Neural cell (in vitro differentiated cells): ENCODE results near the gene IKBKG. TPM values are rescaled to one million over a fixed set of nuclear protein-coding genes. Genes with fewer than 3 reads are reported as not detected.

Experiments
- H2AFZ ChIP-seq: fragments of 200-600, 300-800 bp; sonication (generic), shearing (Covaris generic); 2 replicates; pipeline ENCODE4 v1.6.0; 2014; ENCODE audit warnings: low read depth, mild to moderate bottlenecking, antibody characterized with exemption, low read length, moderate library complexity
- H3F3A ChIP-seq: fragments of 200-600 bp; shearing (Covaris generic); 2 replicates; pipeline ENCODE4 v1.6.1; 2016; ENCODE audit warnings: mild to moderate bottlenecking, moderate library complexity, mixed read lengths, antibody characterized with exemption, low read length; ENCODE audit not compliant: insufficient read depth, poor library complexity, severe bottlenecking
- H3K27ac ChIP-seq: fragments of 200-600, 300-800 bp; sonication (generic), shearing (Covaris generic); 2 replicates; pipeline ENCODE4 v1.5.1; 2014; ENCODE audit warnings: mild to moderate bottlenecking, low read length, moderate library complexity
- H3K27me3 ChIP-seq: fragments of 300-800, 200-600 bp; sonication (generic), shearing (Covaris generic); 2 replicates; pipeline ENCODE4 v1.6.0; 2014; ENCODE audit warnings: mild to moderate bottlenecking, low read depth, low read length, moderate library complexity; ENCODE audit not compliant: insufficient read depth
- H3K36me3 ChIP-seq: fragments of 300-800, 200-600 bp; sonication (generic), shearing (Covaris generic); 2 replicates; pipeline ENCODE4 v1.5.1; 2014; ENCODE audit warnings: mild to moderate bottlenecking, antibody characterized with exemption, low read length, moderate library complexity; ENCODE audit not compliant: insufficient read depth
- H3K4me2 ChIP-seq: fragments of 300-800, 200-600 bp; sonication (generic), shearing (Covaris generic); 2 replicates; pipeline ENCODE4 v1.6.0; 2014; ENCODE audit warnings: mild to moderate bottlenecking, low read length
- H3K4me3 ChIP-seq: fragments of 300-800, 200-600 bp; sonication (generic), shearing (Covaris generic); 2 replicates; pipeline ENCODE4 v1.5.1; 2014; ENCODE audit warnings: mild to moderate bottlenecking, low read length, moderate library complexity
- H3K79me2 ChIP-seq: fragments of 200-600 bp; shearing (Covaris generic); replicated peaks from 2 replicates; pipeline ENCODE4 v1.6.0; 2014; ENCODE audit warnings: mild to moderate bottlenecking, low read length, moderate library complexity; ENCODE audit not compliant: insufficient read depth
- H3K9ac ChIP-seq: fragments of 300-800, 200-600 bp; sonication (generic), shearing (Covaris generic); 2 replicates; pipeline ENCODE4 v1.6.1; 2016; ENCODE audit warnings: mild to moderate bottlenecking, low read length, mixed read lengths
- H3K9me2 ChIP-seq: fragments of 200-600 bp; shearing (Covaris generic); 2 replicates; pipeline ENCODE4 v1.6.1; 2016; ENCODE audit warnings: mild to moderate bottlenecking, low read length, mixed read lengths; ENCODE audit not compliant: insufficient read depth
- H3K9me3 ChIP-seq: fragments of 200-600, 300-800 bp; sonication (generic), shearing (Covaris generic); 2 replicates; pipeline ENCODE4 v1.6.1; 2016; ENCODE audit warnings: mild to moderate bottlenecking, mixed run types, low read length, moderate library complexity, mixed read lengths
- H4K20me1 ChIP-seq: fragments of 200-600 bp; shearing (Covaris generic); 2 replicates; pipeline ENCODE4 v1.6.1; 2016; ENCODE audit warnings: mild to moderate bottlenecking, mixed run types; ENCODE audit not compliant: insufficient read depth
- CTCF ChIP-seq: fragments of 450-650 bp; IDR thresholded peaks from 2 replicates; pipeline ENCODE4 v1.5.1; 2014; ENCODE audit warnings: antibody characterized with exemption, mild to moderate bottlenecking, moderate library complexity; ENCODE audit not compliant: poor library complexity, severe bottlenecking
- EP300 ChIP-seq: fragments of 450-650 bp; conservative IDR thresholded peaks from 2 replicates; pipeline ENCODE4 v1.6.1; 2014; ENCODE audit warnings: antibody characterized with exemption, mild to moderate bottlenecking, moderate library complexity; ENCODE audit not compliant: poor library complexity, severe bottlenecking
- EZH2 ChIP-seq: fragments of 200-600, 300-800 bp; shearing (Covaris generic), sonication (generic); IDR thresholded peaks from 2 replicates; pipeline ENCODE4 v1.6.1; 2014; ENCODE audit warnings: antibody characterized with exemption, low read length, borderline replicate concordance, mild to moderate bottlenecking; ENCODE audit not compliant: insufficient read depth, poor library complexity, severe bottlenecking
- MXI1 ChIP-seq: fragments of 450-650 bp; conservative IDR thresholded peaks from 2 replicates; pipeline ENCODE4 v1.6.1; 2014; ENCODE audit warnings: antibody characterized with exemption, mild to moderate bottlenecking; ENCODE audit not compliant: poor library complexity, severe bottlenecking
- POLR2AphosphoS5 ChIP-seq: IDR thresholded peaks from 2 replicates; pipeline ENCODE4 v1.6.1; 2012
- RAD21 ChIP-seq: fragments of 450-650 bp; conservative IDR thresholded peaks from 2 replicates; pipeline ENCODE4 v1.6.1; 2014; ENCODE audit warnings: antibody characterized with exemption, mild to moderate bottlenecking, moderate library complexity
- REST ChIP-seq: IDR thresholded peaks from 2 replicates; pipeline ENCODE4 v1.6.1; 2012; ENCODE audit warnings: borderline replicate concordance
- SMC3 ChIP-seq: fragments of 450-650 bp; conservative IDR thresholded peaks from 2 replicates; pipeline ENCODE4 v1.6.1; 2014; ENCODE audit warnings: antibody characterized with exemption, mild to moderate bottlenecking, moderate library complexity; ENCODE audit not compliant: poor library complexity
- TAF1 ChIP-seq: IDR thresholded peaks from 2 replicates; pipeline ENCODE4 v1.6.1; 2012; ENCODE audit warnings: low read depth
- polyA plus RNA-seq: library from polyadenylated mRNA; depleted of rRNA; stranded (reverse); fragments of >200 nt; gene quantifications from 2 replicates; pipeline ENCODE4 v1.2.3, GENCODE V29; 2014

IKBKG gene
- polyA plus RNA-seq, 1 donor from 2014 or later: 37.7 TPM

- Histone ChIP-seq H3K36me3 (no peaks in the 10 kb centered on the region), H3K9ac (no peak overlapping the region), H3K4me3 (no peak overlapping the region), H2AFZ (no peak overlapping the region), H3F3A (no peaks in the 10 kb centered on the region), H3K79me2 (no peaks in the 10 kb centered on the region), H4K20me1 (no peaks in the 10 kb centered on the region), H3K27me3 (no peaks in the 10 kb centered on the region), H3K9me2 (no peaks in the 10 kb centered on the region), H3K4me2 (no peak overlapping the region), H3K9me3 (no peaks in the 10 kb centered on the region), H3K27ac (no peak overlapping the region)
- TF ChIP-seq SMC3 (no peak), EZH2 (no peak)
These were observed 51.2 kb downstream of the IKBKG start for GRCh38 chrX:154598656-154599055.

- Histone ChIP-seq H3K4me3 (no peak overlapping the region), H3K36me3 (no peaks in the 10 kb centered on the region), H3K27me3 (no peaks in the 10 kb centered on the region), H3F3A (no peaks in the 10 kb centered on the region), H3K9ac (no peak overlapping the region), H4K20me1 (no peaks in the 10 kb centered on the region), H2AFZ (no peak overlapping the region), H3K9me3 (no peaks in the 10 kb centered on the region), H3K27ac (no peak overlapping the region), H3K79me2 (no peaks in the 10 kb centered on the region), H3K4me2 (no peak overlapping the region), H3K9me2 (no peaks in the 10 kb centered on the region)
- TF ChIP-seq RAD21: no peak
- TF ChIP-seq REST: no peak
- no peak for TF ChIP-seq POLR2AphosphoS5
- TF ChIP-seq SMC3: no peak
- no peak for TF ChIP-seq EP300
- TF ChIP-seq EZH2: no peak
- no peak for TF ChIP-seq TAF1
- no peak for TF ChIP-seq CTCF
- no peak for TF ChIP-seq MXI1
These were observed 52.1 kb downstream of the IKBKG start for GRCh38 chrX:154599531-154599930.
